NCI-H460 (cell line): ENCODE data around the gene VPS13D. TPM values are rescaled to one million over a fixed set of nuclear protein-coding genes. Genes with fewer than 3 reads are reported as not detected.

Experiments
- DNase-seq: peaks from one replicate; pipeline ENCODE4 v3.0.0-alpha.2; 2016; ENCODE audit warnings: low read depth; ENCODE audit errors: extremely low read depth
- total RNA-seq: library from RNA; depleted of rRNA; stranded (reverse); fragments of >200 nt; shearing (Covaris generic); gene quantifications from 2 replicates; pipeline ENCODE4 v1.2.3, GENCODE V29; 2014

Gene VPS13D
- total RNA-seq, 1 experiment from 2014 or later, result 13.7 TPM

DNA sequence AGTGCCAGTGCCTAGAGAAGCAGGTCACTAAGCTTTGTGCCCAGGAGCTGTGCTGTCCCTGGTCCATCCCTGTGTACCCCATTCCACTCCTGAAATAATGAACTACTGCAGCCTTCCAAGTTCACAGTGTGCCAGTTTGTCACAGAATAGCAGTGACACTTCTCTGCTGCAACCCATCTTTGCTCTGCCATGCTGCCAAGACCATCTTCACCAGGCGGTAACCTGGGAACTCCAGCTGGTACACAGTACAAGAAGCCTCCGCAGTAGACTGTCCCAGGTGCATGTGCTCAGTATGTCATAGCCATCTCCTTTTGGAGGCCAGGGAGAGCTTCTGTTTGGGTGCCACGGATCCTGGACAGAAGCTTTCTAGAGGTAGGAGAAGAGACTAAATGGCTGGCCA, 250.2 kb downstream of the VPS13D start:
- DNase-seq, result no peak

- peak; percentile 70 for DNase-seq
These were observed 251.0 kb downstream of the VPS13D start for GRCh38 chr1:12480748-12481362.

DNA sequence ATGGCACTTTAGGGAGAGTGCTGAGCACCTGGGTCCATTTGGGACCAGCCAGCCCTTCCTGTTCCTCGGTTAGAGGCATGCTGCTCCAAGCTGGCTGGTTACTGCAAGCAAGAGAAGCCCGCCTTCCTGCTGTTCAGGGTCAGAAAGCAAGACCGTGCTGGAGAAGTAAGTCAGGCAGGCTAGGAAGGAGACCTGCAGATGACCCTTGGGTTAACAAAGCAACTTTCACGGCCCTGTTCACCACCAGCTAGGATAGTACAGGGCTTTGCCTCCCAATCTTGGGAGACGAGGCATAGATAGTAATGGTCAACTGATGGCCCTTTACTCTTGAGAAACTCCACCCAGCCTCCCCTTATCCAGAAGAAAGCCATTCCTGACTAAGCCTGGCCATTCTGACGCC, 252.1 kb downstream of the VPS13D start:
- DNase-seq, result no peak

DNA sequence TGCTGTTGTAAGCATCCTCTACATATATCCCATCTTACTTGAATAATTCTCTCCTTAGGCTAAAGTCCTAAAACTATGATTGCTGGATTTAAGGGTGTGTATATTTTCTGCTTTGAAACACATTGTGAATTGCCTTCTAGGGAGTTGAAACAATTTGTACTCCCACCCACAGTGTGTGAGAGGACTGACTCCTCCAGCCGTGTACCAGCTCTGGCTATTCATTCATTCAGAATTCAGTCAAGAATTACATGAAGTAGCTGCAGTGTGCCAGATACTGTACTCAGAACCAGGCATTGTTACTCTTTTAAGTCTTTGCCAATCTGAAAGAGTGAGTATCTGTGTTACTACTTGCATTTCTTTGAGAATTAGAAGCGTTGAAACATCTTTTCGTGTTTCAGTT, 253.2 kb downstream of the VPS13D start:
- DNase-seq, result no peak

DNA sequence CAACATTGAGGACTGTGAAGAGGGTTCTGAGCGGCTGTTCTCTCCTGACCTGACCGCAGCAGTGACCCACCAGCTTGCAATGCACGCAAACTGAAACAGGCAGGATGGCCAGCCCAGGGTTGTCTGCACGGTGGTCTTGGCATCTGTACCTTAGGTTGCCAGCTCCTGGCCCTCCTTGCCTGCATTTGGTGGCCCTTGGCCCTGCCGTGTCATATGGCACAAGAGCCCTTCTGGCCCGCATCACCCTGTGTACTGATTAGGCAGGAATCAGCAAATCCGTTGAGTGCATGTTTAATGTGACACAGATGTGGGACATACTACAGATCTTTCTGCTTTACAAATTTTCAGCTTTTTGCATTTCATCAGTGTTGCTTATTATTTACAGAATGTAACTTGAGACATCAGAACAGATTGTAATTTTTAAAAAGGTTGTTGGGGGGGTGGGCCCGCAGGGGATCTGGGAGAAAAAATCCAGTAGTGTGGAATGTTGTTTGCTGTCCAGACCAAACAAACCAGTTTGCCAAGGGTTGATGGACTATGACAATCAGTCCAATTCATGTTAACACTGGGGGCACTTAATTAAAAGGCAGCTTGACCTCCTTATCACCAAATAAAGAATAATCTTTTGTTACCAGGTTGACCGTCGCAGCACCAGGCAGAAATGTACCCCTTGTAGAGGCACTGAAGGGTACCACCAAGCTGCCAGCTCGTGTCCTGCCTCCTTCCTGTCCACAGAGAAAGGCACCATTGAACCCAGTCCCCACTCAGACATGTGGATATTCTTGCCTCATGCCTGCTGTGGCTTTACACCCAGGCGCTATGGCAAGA, 255.6 kb downstream of the VPS13D start:
- peak; percentile 54 for DNase-seq

GRCh38 chr1:12486059-12486341, 256.2 kb downstream of the VPS13D start:
- no peak for DNase-seq

DNA sequence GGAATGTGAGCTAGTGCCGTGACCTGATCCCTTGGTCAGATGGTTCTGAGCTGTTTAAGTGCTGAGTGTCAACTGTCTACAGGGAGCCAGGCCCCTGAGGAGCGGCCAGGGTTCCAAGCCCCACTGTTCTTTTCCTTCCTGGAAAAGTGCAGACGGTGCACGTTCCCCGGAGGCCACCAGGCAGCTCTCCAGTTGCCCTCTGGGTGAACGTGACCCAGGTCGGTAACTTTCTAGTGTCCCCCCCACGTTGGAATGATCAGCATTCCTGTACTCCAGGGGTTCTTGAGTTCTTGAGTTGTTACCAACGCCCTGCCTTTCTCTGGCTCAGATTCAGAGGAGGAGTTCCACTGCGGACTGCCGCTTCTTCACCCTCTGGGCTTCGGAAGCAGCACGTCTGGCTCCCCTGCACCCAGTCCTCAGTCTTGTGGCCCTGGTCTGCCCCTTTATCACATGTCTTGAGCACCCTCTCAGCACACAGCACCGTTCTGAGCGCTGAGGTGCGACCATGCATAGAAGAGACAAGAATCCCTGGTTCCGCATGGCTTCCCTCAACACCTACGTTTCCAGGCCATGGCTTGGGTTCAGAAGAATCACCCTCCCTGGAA, 256.7 kb downstream of the VPS13D start:
- peak; percentile 49 for DNase-seq

DNA sequence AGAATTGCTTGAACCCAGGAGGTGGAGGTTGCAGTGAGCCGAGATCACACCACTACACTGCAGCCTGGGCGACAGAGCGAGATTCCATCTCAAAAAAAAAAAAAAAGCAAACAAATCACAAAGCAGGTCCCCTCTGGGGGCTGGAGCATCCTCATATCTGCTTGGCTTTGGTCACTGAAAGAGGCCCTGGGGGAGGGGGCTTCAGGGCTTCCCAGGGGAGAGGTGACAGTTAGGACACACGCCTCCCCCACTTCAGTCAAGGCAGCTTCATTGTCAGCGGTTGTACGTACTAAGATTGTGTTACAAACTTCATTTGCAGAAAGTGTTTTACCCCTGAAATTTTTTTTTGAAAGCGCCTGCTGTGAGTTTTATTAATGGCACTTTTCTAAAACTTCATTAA, 257.7 kb downstream of the VPS13D start:
- DNase-seq, result no peak

GRCh38 chr1:12488666-12489354, 259.0 kb downstream of the VPS13D start:
- peak; percentile 79 for DNase-seq

GRCh38 chr1:12490532-12491142, 260.8 kb downstream of the VPS13D start:
- no peak for DNase-seq

GRCh38 chr1:12491656-12492055, 261.8 kb downstream of the VPS13D start:
- DNase-seq, result no peak

DNA sequence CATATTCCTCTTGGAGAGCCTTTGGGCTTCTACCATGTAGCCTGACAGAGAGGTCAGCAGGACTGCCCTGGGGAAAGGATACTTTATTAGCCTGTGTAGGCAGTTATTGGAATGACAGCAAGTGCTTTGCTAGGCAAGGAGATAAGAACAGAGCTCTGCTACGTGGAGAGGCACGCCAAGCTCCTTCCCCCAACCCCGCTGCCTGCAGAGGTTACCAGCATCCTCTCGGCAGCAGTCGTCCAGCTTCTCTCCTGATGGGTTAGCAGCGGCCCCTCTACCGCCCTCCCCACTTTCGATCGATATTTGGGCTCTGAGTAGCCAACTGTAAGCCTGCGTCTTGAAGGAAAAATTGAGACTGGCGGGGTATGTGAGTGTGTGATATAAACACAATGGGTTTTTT, 265.9 kb downstream of the VPS13D start:
- DNase-seq, result no peak

DNA sequence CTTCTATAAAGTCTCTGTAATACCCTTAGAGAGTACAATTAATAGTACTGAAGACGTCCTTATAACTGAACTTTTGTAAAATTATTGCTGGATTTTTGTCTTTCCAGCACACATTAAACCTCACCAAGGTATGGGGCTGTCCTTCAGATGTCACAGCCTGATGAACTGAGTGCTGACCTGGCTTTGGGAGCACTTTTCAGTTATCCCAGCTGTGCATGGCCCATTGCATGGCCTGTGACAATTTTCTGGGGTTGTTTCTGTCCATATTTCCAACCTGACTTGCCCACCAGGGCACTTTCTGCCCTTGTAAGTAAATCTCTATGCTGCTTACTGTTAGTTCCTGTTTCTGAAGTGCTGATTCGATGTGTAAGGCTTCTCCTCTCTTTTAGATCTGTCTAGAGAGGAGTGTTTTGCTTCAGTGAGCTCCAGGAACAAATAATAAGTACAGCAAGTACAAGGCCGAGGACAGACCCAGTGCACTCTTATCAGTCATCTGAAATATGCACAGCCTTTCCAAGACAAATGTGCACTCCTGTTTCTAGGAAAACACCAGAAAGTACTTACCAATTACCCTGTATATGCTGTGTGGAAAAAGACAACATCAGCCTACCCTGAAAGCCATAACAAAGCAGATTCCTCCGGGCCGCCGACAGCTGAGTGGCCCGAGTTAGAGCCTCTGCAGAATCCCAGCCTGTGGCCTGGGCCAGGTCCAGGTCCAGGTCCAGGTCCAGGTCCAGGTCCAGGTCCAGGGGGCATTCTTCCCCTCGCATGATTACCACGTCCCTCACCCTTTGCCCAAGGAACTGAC, 266.5 kb downstream of the VPS13D start:
- DNase-seq, result no peak

DNA sequence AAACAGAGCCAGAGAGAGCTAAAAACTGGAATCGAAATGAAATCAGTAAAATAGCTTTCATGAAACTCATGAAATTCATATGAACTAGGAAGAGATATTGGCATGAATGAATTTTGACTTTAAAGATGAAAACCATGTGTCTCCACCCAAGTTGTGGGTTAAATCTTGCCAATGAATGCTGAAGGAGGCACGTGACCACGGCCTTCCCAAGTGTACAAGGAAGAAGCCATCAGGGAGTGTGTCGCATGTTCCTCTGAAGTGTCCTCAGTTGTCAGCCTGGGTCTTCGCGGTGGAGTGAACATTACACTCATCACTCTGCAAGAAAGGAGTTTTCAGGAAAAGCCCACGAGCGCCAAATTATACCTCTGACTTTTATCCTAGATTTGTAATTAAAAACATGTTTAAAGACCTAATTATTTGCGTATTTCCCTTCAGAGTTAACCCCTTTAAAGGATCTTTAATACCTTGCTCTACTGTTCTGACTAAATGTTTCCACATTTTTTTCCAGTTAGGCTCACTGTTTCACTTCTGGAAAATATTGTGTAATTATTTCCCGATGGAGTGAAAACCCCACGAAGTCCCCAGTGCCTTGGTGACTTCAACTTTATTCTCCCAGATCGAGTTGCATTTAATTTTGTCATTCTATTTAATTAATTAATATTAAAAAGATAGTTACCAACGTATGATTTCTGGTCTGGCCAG, 269.9 kb downstream of the VPS13D start:
- DNase-seq, result no peak

- no peak for DNase-seq
These were observed 271.8 kb downstream of the VPS13D start for GRCh38 chr1:12501661-12502060.

DNA sequence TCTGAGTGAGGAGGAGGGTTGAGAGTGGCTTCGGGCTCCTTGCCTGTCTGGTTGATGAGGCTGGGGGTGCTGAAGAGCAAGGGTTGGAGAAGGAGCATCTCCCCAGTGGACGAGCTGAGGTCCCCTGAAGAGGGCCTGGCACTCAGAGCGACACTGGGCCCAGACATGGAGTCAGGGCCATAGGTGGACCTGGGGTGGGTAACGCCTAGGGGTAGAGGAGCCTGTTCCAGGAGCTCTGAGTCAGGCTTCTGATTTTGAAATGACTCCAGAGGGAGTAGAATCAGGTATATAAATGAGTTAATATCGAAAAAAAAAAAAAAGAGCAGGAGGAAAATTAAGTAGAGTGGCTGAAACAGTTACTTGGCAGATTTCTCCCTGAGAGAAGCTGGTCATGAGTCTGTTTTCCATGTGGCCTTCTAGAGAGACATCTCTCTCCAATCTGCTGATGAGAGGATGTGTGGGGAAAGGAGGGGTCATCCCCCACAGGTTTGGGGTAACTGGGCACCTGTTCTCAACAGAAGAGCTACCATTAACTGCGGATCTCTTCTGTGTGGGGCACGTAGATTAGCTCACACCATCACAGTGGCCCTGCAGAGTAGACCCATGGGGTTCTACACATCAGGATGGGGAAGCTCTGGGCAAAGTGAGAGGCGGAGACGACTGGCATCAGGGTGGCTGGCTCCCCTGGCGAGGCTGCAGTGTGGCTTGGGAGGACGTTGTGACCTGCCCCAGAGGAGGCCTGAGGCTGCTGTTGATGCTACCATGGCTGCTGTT, 272.7 kb downstream of the VPS13D start:
- no peak for DNase-seq

- DNase-seq, result no peak
These were observed 273.9 kb downstream of the VPS13D start for GRCh38 chr1:12503709-12504108.

- DNase-seq, result no peak
These were observed 274.8 kb downstream of the VPS13D start for GRCh38 chr1:12504601-12505000.

- no peak for DNase-seq
These were observed 275.4 kb downstream of the VPS13D start for GRCh38 chr1:12505231-12505630.
